DMS114 treated with DMSO at 0.1 percent for 48 hours (cell line): Measurements from ENCODE around the gene FAHD2A.
A peak's percentile ranks its signal among the peaks of the same experiment; 100 is the strongest.
"Not testable (repeated sequence)": the region's sequence is repeated elsewhere in the genome, so short reads cannot be mapped to it uniquely, and the experiment has no call there.

Experiments used
- DNase-seq: peaks from one replicate; lab custom pipeline; 2025; ENCODE audit not compliant: unreplicated experiment; lab: John Stamatoyannopoulos, UW

Gene FAHD2A, protein sequence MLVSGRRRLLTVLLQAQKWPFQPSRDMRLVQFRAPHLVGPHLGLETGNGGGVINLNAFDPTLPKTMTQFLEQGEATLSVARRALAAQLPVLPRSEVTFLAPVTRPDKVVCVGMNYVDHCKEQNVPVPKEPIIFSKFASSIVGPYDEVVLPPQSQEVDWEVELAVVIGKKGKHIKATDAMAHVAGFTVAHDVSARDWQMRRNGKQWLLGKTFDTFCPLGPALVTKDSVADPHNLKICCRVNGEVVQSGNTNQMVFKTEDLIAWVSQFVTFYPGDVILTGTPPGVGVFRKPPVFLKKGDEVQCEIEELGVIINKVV

DNA sequence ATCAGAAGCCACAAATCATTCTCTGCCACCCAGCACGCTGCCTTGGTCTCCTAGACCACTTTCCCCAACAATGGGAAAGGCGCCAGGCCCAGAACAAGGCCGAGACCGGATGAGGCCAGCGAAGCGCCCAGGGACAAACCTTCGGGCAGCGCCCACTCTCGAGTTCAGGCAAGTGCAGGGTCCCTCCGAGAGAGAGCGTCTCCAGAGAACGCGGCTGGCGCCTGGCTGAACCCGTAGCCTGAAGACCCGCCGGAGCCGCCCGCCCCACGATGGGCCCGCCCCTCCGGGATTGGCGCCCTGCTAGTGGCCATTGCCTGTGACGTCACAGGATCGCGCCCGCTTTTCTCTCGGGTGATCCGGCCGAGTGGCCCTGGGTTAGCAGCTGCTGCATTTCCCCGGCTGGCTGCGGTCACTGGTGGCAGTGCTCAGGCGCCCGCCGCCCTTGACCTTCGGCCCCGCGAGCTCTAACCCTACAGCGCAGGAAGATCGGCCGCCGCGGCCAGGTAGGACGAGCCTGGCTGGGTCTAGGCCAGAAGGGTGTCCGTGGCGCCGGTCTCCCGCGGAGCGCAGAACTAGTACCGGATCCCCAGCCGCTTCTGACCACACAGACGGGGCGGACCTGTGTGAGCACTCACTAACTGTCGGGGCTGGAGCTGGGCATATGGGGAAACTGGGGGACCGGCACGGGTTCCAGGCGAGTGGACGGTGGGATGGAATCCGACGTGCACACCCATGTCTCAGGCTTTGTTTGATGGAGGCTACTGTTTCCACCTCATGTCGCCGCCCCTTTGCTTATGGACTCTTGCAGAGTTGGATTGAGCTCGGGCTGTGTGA is at the start of gene FAHD2A:
TSS of gene FAHD2A (plus strand) at position 339 of the 834 bp plus-strand sequence. CDS start 2,851 bp downstream, outside the sequence.
- DNase-seq = peak; percentile 80

DNA sequence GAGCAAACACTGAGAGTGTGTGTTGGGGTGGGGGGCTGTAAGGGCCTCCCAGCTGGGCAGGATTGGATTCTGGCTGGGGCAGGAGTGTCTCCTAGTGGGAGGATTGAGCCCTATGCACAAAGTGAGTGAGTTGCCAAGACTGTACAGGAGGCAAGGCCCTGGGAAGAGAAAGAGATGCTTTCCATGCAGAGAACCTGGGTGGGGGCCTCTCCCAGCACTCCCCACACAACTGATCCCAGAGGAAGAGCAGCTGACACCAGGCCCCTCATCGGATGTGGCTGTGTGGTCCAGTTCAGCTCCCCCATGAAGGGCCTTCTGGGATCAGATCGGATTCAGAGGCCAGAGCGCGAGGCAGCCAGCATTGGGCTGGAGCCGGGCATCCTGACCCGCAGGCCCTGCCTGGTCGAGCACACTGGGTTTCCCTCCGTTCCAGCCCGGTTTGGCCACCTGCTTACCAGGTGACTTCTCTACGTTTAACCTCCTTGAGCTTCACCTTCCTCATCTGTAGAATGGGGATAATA is 49.4 kb upstream of the FAHD2A start:
- no peak for DNase-seq

DNA sequence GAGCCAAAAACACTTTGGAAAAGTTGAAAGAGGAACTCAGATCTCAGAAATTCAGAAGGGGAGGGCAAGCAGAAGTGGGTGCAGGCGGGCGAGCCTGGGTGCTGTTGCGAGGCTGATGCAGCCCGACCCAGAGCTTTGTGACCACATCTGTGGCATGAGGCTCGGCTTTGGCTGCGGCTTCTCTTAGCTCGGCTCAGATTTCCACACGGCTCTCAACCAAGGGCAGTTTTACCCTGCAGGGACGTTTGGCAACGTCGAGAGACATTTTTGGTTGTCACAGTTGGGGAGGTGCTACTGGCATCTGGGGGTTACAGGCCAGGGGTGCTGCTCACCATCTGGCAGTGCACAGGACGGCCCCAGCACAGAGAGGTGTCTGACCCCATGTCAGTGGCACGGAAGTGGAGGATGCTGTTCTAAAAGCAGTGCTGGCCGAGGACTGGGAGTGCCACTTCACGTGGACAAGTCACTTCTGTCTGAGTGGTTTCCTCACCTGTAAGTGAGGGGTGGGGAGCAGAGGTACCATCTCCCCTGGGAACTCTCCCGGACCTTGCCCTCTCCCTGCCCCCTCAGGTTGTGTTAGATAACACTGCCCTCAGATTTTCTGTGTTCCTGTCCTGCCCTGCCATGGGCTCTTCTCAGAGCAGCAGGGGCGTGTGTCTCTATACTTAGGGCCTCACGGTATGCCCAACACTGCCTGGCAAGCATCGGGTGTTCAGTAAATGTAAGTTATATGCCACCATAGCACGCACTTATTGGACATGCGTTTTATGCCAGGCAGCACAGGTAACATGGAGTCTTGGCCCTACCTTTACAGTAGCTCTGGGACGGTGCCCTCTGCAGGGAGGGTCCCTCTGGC is 48.7 kb upstream of the FAHD2A start:
- no peak for DNase-seq

DNA sequence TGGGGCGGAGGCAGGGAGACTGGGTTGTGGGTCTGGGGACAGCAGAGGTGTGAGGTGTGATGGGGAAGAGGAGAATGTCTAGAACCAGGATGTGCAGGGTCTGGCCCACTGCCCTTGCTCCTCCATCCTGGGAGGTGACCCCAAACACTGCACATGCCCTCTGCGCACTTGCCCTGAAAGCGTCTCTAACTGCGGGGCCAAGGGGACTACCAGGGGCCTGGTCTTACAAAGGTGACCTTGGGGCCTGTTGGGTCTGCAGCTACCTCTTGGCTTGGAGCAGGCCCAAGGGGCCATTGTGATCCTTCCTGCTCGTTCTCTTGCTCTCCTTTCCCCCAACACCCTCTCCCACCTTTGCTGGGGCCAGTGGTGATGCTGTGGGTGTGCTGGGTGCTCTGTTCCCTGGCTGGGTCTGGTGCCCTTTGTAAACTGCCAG is 48.0 kb upstream of the FAHD2A start:
- DNase-seq = no peak

DNA sequence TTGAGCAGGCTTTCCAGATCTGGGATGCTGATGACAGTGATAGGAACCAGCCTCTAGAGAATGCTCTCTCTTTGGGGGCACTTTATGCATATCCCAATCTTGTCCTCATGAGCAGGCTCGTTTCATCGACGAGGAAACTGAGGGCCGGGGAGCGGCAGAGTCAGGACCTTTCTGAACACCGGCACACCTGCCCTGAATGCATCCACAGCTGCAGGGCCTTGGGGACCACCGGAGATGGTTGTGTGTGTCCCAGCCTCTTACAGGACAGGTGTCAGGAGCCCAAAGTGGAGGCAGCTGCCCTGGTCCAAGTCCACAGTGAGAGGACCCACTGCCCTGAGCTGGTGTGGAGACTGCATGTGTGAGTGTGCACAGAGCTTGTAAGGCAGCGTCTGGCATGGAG is 47.6 kb upstream of the FAHD2A start:
- DNase-seq = no peak

DNA sequence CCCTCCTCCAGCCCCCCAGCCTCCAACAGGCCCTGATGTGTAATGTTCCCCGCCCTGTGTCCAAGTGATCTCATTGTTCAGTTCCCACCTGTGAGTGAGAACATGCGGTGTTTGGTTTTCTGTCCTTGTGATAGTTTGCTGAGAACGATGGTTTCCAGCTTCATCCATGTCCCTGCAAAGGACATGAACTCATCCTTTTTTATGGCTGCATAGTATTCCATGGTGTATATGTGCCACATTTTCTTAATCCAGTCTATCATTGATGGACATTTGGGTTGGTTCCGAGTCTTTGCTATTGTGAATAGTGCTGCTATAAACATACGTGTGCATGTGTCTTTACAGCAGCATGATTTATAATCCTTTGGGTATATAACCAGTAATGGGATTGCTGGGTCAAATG is 47.0 kb upstream of the FAHD2A start:
- DNase-seq = not testable (repeated sequence)

DNA sequence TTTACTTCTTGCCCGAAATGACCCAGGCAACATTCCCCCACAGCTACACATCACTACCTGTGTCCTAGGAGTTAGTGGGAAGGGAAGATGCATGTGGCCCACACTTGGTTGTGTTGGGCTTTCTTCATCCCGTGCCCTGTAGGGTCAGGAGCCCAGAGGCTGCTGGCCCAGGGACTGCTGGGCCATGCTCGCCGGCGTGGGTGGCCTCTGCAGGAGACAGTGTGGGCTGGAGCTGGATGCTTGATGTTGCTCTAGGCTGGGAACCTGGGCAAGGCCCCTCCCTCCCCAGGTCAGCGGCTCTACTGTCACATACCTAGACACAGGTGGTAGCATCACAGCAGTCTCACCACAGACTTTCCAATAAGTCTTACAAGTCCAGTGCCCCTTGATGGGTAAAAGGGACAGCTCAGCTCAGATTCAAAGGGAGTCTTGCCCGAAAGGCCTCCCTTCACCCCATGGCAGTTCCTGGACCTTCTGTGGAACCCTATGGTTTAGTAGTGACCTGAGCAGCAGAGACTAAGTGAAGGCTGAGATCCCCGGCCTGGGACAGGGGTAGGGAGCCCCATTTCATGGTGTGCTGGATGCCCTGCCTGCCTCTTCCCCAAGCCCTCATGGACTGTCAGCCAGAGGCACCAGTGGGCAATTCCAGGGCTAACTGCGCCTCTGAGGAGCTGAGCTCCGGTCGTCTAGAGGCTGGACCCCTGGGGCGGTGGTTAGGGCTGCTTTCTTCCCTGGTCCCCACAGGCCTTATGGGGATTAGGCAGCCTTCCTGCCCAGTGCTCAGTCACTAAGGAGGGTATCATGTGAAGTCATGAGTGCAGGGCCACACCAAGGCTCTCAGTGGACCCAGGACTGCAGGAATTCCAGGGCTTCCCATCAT is 45.4 kb upstream of the FAHD2A start:
- DNase-seq = no peak

DNA sequence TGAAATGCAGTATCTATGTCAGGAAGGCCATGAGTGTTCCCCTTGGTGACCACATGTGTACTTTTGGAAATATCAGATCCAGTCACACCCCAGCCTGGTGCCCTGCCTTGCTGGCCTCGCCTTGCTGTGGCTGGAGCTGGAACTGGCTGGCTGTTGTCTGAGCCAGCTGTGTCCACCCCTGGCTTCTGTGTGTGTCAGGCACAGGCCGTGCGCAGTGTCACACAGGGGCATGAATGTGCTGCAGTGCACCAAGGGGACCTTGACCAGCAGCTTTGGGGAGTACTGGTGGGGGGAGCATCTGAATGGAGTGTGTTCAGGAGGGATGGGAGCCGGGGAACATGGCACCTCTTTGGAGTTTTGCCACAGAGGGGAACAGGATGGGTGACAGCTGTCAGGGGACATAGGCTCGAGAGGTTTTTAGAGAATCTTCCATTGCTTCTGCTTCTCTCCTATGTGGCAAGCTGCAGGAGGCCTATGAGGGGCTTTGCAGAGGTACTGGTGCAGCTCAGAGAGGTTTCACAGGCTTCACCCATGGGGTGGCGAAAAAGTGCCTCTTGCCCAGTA is 44.7 kb upstream of the FAHD2A start:
- no peak for DNase-seq

DNA sequence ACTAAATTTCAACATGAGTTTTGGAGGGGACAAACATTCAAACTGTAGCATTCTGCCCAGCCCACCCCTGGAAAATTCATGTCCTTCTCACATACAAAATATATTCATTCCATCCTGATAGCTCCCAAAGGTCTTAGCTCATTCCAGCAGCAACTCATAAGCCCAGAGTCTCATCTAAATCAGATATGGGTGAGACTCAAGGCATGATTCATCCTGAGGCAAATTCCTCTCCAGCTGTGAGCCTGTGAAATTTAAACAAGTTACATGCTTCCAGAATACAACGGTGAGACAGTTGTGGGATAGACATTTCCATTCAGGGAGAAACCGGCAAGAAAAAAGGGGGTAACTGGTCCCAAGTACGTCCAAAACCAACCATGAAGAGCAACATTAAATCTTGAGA is 43.5 kb upstream of the FAHD2A start:
- DNase-seq = no peak

DNA sequence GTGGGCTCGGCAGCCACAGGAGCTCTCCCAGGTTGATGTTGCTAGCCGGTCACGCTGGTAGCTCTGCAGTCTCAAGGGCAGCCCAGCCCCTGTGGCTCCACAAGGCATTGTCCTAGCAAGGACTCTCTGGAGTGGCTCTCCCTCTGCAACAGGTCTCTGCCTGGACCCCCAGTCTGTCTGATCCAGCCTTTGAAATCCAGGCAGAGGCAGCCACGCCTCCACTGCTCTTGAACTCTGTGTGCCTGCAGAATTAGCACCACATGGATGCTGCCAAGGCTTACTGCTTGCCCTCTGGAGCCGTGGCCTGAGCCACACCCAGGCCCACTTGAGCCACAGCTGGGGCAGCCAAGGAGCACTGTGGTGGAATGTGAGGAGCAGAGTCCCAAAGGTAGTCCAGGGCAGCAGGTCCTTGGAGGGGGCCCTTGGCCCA is 43.0 kb upstream of the FAHD2A start:
- no peak for DNase-seq

DNA sequence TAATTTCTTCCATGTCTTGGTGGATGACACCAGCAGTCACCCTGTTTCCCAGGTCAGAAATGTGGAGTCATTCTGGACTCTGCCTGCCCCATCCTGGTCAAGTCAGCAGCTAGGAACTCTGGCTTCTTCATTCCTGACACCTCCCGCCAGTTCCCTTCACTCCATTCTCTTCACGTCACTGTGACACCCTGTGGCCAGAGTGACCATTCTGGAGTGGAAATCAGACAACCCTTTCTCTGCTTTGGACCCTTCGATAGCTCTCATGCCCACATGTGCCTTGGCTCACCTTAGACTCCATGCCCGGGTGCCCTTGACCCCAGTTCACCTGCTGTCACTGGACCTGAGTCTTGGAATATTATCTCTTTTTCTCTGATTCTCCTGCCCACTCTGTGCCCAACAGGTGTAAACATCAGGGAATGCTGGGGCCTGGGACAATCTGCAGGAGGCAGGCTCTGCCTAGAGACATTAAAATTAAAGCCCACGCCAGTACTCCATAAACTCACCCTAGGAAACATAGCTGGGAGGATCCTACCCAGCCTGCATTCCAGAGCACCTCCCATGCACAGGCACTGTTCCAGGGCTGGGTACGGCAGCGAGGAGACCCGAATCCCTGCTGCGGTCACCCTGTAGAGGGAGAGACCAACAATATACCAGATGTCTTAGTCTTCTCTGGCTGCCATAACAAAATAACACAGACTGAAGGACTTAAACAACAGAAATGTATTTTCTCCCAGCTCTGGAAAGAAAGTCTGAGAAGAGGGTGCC is 41.1 kb upstream of the FAHD2A start:
- no peak for DNase-seq

DNA sequence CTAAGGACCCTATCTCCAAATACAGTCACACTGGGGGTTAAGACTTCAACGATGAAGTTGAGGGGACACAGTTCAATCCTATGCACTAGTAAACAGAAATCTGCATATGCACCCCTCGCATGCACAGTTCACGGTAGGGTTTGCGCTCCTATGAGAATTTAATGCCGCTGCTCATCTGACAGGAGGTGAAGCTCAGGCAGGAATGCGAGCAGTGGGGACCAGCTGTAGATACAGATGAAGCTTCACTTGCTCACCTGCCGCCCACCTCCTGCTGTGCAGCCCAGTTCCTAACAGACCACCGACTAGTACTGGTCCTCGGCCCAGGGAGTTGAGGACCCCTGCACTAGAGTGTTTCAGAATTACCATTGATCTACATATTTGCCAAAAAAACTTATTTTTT is 40.0 kb upstream of the FAHD2A start:
- no peak for DNase-seq

DNA sequence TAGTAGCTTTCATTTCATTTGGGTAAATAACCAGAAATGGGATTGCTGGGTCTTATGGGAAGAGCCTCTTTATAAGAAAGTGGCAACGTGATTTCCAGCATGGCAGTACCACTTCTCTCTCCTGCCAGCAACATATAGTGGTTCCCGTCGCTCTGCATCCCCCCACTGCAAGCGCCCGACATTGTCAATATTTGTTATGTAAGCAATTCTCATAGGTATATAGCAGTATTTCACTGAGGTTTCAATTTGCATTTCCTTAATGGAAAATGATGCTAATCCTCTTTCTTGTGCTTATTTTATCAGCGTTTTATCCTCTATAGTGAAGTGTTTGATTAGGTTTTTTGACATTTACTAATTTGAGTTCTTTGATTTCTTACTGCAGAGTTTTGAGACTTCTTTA is 36.0 kb upstream of the FAHD2A start:
- no peak for DNase-seq

DNA sequence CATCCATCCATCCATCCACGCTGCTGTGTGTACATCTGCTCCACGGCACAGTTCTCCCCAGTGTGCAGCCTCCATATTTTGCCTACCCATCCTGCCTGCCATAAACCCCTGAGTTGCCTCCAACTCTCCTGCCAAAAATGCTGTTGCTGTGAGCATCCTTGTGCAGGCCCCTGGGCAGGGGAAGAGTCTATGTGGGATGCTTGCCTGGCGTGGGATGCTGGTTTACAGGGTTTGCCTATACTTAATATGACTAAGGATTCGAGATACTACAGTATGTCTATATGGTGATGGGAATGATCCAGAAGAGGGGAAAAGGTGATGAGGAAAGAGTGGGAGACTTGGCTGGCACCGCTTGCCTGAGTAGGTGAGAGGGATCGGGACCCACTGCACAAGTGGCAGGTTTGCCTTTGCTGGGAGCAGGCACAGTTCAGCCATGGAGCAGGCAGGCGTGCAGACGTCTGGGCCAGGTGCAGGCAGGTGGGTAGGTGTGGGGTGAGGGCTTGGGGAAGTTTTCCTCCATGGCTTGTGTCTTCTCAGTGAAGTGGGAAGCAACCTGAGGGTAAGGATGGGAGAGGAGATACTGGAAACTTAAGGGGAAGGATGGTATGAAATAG is 30.2 kb upstream of the FAHD2A start:
- DNase-seq = no peak

DNA sequence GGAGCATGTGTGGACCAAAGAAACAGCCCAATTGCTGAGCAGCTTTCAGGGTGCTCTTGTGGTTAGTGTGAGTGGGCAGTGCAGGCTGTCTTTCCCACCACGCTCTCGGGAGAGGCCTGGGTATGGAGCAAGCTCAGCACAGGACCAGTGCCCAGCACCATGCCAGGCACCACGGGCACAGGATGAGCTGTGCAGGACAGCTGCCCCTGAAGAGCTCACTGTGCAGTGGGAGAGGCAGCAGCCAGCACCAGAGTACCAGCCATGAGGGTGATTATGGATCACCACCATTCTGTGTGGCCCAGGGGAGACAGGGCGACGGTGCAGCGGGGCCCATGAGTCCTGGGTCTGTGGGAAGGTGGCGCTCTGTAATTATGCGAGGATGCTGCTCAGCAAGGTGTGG is 29.7 kb upstream of the FAHD2A start:
- no peak for DNase-seq

DNA sequence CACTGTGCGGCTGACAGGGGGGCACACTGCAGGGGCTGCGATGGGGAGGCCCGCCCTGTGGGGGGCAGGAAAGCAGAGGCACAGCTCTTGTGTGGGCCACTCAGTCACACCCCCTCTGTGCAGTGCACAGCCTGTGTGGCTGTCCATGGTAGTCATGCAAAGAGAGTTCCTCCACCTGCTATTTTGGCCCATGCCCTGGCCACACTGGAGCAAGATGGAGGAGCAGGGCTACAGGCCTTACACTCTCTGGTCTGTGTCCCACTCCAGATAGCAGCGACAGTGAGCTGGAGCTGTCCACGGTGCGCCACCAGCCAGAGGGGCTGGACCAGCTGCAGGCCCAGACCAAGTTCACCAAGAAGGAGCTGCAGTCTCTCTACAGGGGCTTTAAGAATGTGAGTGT is 28.5 kb upstream of the FAHD2A start:
- no peak for DNase-seq

DNA sequence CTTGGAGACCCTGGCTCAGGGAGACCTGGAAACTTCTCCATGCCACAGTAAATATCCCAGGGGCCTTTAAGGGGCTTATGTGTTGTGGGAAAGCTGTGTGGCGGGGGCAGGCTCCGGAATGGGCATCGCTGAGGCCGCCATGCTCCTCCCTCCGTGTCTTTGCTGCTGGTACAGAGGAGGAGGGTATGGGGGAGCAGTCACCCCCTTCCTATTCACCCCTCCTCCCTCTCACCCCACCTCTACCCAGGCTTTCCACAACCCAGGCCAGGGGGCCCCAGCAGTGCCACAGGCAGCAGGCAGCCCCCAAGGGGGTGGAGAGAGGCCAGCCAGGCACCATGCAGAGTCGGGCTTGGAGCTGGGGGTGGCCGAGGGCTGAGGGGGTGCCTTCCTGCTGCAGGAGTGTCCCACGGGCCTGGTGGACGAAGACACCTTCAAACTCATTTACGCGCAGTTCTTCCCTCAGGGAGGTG is 28.0 kb upstream of the FAHD2A start:
- DNase-seq = no peak

DNA sequence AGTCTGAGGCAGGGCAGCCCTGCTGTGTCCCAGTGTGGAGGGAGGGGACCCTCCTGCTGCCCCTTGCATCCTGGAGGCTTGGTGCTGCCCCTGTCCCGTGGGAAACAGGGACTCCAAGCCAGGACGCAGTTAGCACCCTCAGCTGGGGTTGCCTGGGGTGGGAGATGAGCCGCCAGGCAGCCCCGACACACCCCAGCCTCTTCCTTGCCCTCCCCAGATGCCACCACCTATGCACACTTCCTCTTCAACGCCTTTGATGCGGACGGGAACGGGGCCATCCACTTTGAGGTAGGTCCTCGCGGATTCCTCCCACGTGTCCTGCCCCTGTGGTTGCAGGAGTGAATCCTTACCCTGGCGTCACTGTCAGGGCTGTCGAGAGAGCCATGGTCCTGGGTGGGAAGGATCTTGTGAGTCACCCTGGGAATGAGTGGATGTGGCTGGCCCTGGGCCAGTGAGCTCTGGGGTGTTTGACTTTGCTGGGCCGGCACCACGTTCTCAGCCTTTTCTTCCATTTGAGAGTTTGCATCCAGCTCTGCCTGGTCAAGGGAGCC is 27.5 kb upstream of the FAHD2A start:
- DNase-seq = no peak
